Caco-2 (cell line): ENCODE results near the gene ZNF10. TPM values are rescaled to one million over a fixed set of nuclear protein-coding genes. Genes with fewer than 3 reads are reported as not detected.

ENCODE experiments used
- BruUV-seq: library from RNA; stranded (reverse); fragments of 400-500 nt; replicated peaks from 2 replicates; lab custom pipeline; 2021; lab: Mats Ljungman, UMichigan
- CTCF ChIA-PET: fragments of 300-600 bp; sonication (Branson Sonifier 250); formaldehyde crosslinking; loops from one replicate; lab custom pipeline; 2022; ENCODE audit warnings: antibody characterized with exemption; lab: Charles Lee
- POLR2A ChIA-PET: fragments of 300-600 bp; sonication (Branson Sonifier 250); formaldehyde crosslinking; loops from one replicate; lab custom pipeline; 2022; ENCODE audit warnings: antibody characterized with exemption; lab: Charles Lee
- DNase-seq, 2 experiments: peaks; one replicate each; pipeline versions ENCODE4 v3.0.0 to v3.0.0-alpha.2; 2020 to 2022
- H3K27me3 ChIP-seq: replicated peaks from 2 replicates; pipeline ENCODE4 v1.6.0; 2011; ENCODE audit warnings: low read length; ENCODE audit not compliant: control insufficient read depth, insufficient read depth
- H3K36me3 ChIP-seq: 2 replicates; pipeline ENCODE4 v1.5.1; 2011; ENCODE audit warnings: low read length; ENCODE audit not compliant: control insufficient read depth, insufficient read depth
- H3K4me1 ChIP-seq: fragments of 250-450 bp; sonication (Bioruptor Pico); 2 replicates; pipeline ENCODE4 v1.5.1; 2020; ENCODE audit warnings: mild to moderate bottlenecking
- H3K4me3 ChIP-seq: 2 replicates; pipeline ENCODE4 v1.5.1; 2011; ENCODE audit warnings: low read depth, mild to moderate bottlenecking, control low read depth, low read length
- H3K9me3 ChIP-seq: fragments of 250-450 bp; sonication (Bioruptor Pico); 2 replicates; pipeline ENCODE4 v1.5.1; 2020; ENCODE audit warnings: mild to moderate bottlenecking, moderate library complexity
- H3K27ac Mint-ChIP-seq: one replicate; pipeline ENCODE4 v1.8.0; 2022; ENCODE audit warnings: mixed read lengths; ENCODE audit not compliant: unreplicated experiment
- H3K27me3 Mint-ChIP-seq: one replicate; pipeline ENCODE4 v1.8.0; 2022; ENCODE audit warnings: mixed read lengths; ENCODE audit not compliant: insufficient read depth, unreplicated experiment
- H3K36me3 Mint-ChIP-seq: one replicate; pipeline ENCODE4 v1.8.0; 2022; ENCODE audit warnings: mild to moderate bottlenecking, mixed read lengths; ENCODE audit not compliant: insufficient read depth, unreplicated experiment
- H3K4me1 Mint-ChIP-seq: one replicate; pipeline ENCODE4 v1.8.0; 2022; ENCODE audit warnings: low read depth, mixed read lengths; ENCODE audit not compliant: unreplicated experiment
- H3K4me3 Mint-ChIP-seq: one replicate; pipeline ENCODE4 v1.8.0; 2022; ENCODE audit warnings: mild to moderate bottlenecking, moderate library complexity, mixed read lengths; ENCODE audit not compliant: unreplicated experiment
- H3K9me3 Mint-ChIP-seq: one replicate; pipeline ENCODE4 v1.8.0; 2022; ENCODE audit warnings: mixed read lengths; ENCODE audit not compliant: unreplicated experiment
- CTCF ChIP-seq, 2 experiments: fragments of 200-600 bp in 1 of 2; IDR thresholded peaks; 1 replicate in 1 of 2; 2 replicates in 1 of 2; pipeline versions ENCODE4 v1.5.1 to v1.8.0; 2011 to 2022; ENCODE audit warnings: antibody characterized with exemption in 1 of 2, control low read depth in 1 of 2, inconsistent platforms in 1 of 2, low read depth in 1 of 2, low read length in 1 of 2, mild to moderate bottlenecking in 1 of 2, moderate library complexity in 1 of 2; ENCODE audit not compliant: insufficient read depth in 1 of 2, severe bottlenecking in 1 of 2, unreplicated experiment in 1 of 2
- intact Hi-C: fragments of 100-400 bp; cut with micrococcal nuclease; formaldehyde crosslinking; loops from one replicate; pipeline ENCODE4 v1.10.0; 2022; ENCODE audit not compliant: unreplicated experiment
- total RNA-seq: library from RNA; stranded (reverse); gene quantifications from 2 replicates; pipeline ENCODE4 v1.2.3, GENCODE V29; 2022

ZNF10 gene
- total RNA-seq, 1 experiment from 2014 or later = 7.6 TPM

GRCh38 chr12:133180669-133181068 lies 50.2 kb downstream of the ZNF10 start:
- CTCF ChIA-PET = interaction anchor here (0.9 to 1.0 kb wide), 4 partner anchors 50 to 194 kb away, joined by 3 to 6 read pairs (median 4); partner anchors contain the start of genes ZNF10, ZNF26 and ZNF891
- no peak for DNase-seq
- Histone ChIP-seq H3K4me3 (no peak overlapping the region), H3K9me3 (peaks cover 41% of the 10 kb centered on the region), H3K36me3 (peaks cover 16% of the 10 kb centered on the region), H3K27me3 (no peaks in the 10 kb centered on the region), H3K4me1 (peaks cover 7% of the 10 kb centered on the region)
- no peak overlapping the region for H3K4me3 Mint-ChIP-seq
- no peak for TF ChIP-seq CTCF (IDR thresholded peaks at IDR 0.05; ENCODE audit: insufficient read depth in 1 of 2, low read depth in 1 of 2, low read length in 1 of 2, severe bottlenecking in 1 of 2, unreplicated experiment in 1 of 2)
- H3K27me3 Mint-ChIP-seq = no peaks in the 10 kb centered on the region
- peak overlapping the region; percentile 99 for H3K27ac Mint-ChIP-seq
- no peaks in the 10 kb centered on the region for H3K4me1 Mint-ChIP-seq
- intact Hi-C loops = loop anchor here (1.0 kb wide), 3 partner anchors 50 to 194 kb away; partner anchors contain the start of genes ZNF10, ZNF140, ZNF26 and ZNF891
- H3K9me3 Mint-ChIP-seq = peaks cover 58% of the 10 kb centered on the region
- H3K36me3 Mint-ChIP-seq = peaks cover 47% of the 10 kb centered on the region
- POLR2A ChIA-PET = interaction anchor here (1.0 kb wide), 1 partner anchor 101 kb away, joined by 7 read pairs; no protein-coding TSS in a partner anchor
- BruUV-seq = no TSS peak

- intact Hi-C loops = loop anchor here (1.0 kb wide), 3 partner anchors 51 to 195 kb away; partner anchors contain the start of genes ZNF10, ZNF140, ZNF26 and ZNF891
- Histone ChIP-seq H3K4me3 (peak within 1 kb of the TSS; percentile 83), H3K36me3 (peaks cover 17% of the 10 kb centered on the region), H3K27me3 (no peaks in the 10 kb centered on the region), H3K4me1 (peaks cover 7% of the 10 kb centered on the region), H3K9me3 (peaks cover 34% of the 10 kb centered on the region)
- DNase-seq = peak; percentile 94 to 96
- peak; percentile 79 to 94 for TF ChIP-seq CTCF (IDR thresholded peaks at IDR 0.05; ENCODE audit: insufficient read depth in 1 of 2, low read depth in 1 of 2, low read length in 1 of 2, severe bottlenecking in 1 of 2, unreplicated experiment in 1 of 2)
- ChIA-PET CTCF (interaction anchor here (0.8 to 1.0 kb wide), 5 partner anchors 51 to 225 kb away, joined by 3 to 6 read pairs (median 3); partner anchors contain the start of genes ZNF10, ZNF26, ZNF605 and ZNF891), POLR2A (interaction anchor here (1.0 kb wide), 1 partner anchor 101 kb away, joined by 7 read pairs; no protein-coding TSS in a partner anchor)
- Mint-ChIP-seq H3K4me3 (peak within 1 kb of the TSS; percentile 97), H3K4me1 (no peaks in the 10 kb centered on the region), H3K36me3 (peaks cover 55% of the 10 kb centered on the region), H3K27me3 (no peaks in the 10 kb centered on the region), H3K27ac (peak within 1 kb of the TSS; percentile 99), H3K9me3 (peaks cover 53% of the 10 kb centered on the region)
- BruUV-seq = no TSS peak
Measured at GRCh38 chr12:133181238-133181959, 51.0 kb downstream of the ZNF10 start, which contains the start of gene ZNF268. Gene ZNF268 (plus strand): TSS chr12:133181495. CDS start chr12:133181998, 503 bp downstream.

- no peak for TF ChIP-seq CTCF (IDR thresholded peaks at IDR 0.05; ENCODE audit: insufficient read depth in 1 of 2, low read depth in 1 of 2, low read length in 1 of 2, severe bottlenecking in 1 of 2, unreplicated experiment in 1 of 2)
- H3K36me3 Mint-ChIP-seq = peaks cover 99% of the 10 kb centered on the region
- no peak for DNase-seq
- BruUV-seq = no TSS peak
- peaks cover 68% of the 10 kb centered on the region for H3K9me3 Mint-ChIP-seq
- no peaks in the 10 kb centered on the region for H3K4me1 Mint-ChIP-seq
- intact Hi-C loops = no loop called here
- Histone ChIP-seq H3K9me3 (peaks cover 38% of the 10 kb centered on the region), H3K4me1 (no peaks in the 10 kb centered on the region), H3K36me3 (peaks cover 15% of the 10 kb centered on the region), H3K27me3 (no peaks in the 10 kb centered on the region), H3K4me3 (no peak overlapping the region)
- no peaks in the 10 kb centered on the region for H3K27me3 Mint-ChIP-seq
- H3K4me3 Mint-ChIP-seq = no peak overlapping the region
- H3K27ac Mint-ChIP-seq = no peak overlapping the region
- CTCF ChIA-PET = no interaction called here
- POLR2A ChIA-PET = no interaction called here
Measured at GRCh38 chr12:133190176-133190575, 59.7 kb downstream of the ZNF10 start.
